GM12878 (cell line): ENCODE data around the gene THEM4. TPM values are rescaled to one million over a fixed set of nuclear protein-coding genes. Genes with fewer than 3 reads are reported as not detected.

Experiments used
- CBFB ChIP-seq: IDR thresholded peaks from 2 replicates; pipeline ENCODE4 v1.6.1; 2016; ENCODE audit warnings: antibody characterized with exemption, low read depth
- CREM ChIP-seq: IDR thresholded peaks from 2 replicates; pipeline ENCODE4 v1.6.1; 2014; ENCODE audit warnings: antibody characterized with exemption, low read depth
- E2F8 ChIP-seq: fragments of 450-650 bp; IDR thresholded peaks from 2 replicates; pipeline ENCODE4 v1.6.1; 2018; ENCODE audit warnings: mild to moderate bottlenecking, low read depth, moderate library complexity; ENCODE audit not compliant: partially characterized antibody
- EP300 ChIP-seq, 2 experiments: fragments of 150-350 bp in 1 of 2; IDR thresholded peaks; 2 replicates each; pipeline ENCODE4 v1.6.1; 2011 to 2012; ENCODE audit warnings: low read depth in 2 of 2, low read length in 2 of 2, borderline replicate concordance in 1 of 2, improper control_type of control experiment in 1 of 2, inconsistent platforms in 1 of 2; ENCODE audit not compliant: control insufficient read depth in 1 of 2
- NR2C2 ChIP-seq: IDR thresholded peaks from 2 replicates; pipeline ENCODE4 v1.6.1; 2011; ENCODE audit warnings: borderline replicate concordance, low read depth; ENCODE audit not compliant: control insufficient read depth, insufficient read length
- POU2F2 ChIP-seq: IDR thresholded peaks from 3 replicates; pipeline ENCODE4 v1.6.1; 2011; ENCODE audit warnings: low read depth, mild to moderate bottlenecking, low read length, borderline replicate concordance
- RFX5 ChIP-seq: IDR thresholded peaks from 2 replicates; pipeline ENCODE4 v1.6.1; 2011; ENCODE audit warnings: low read depth, low read length, improper control_type of control experiment
- RUNX3 ChIP-seq: IDR thresholded peaks from 2 replicates; pipeline ENCODE4 v1.6.1; 2012; ENCODE audit warnings: low read length, inconsistent platforms
- SUPT20H ChIP-seq: IDR thresholded peaks from 2 replicates; pipeline ENCODE4 v1.6.1; 2011; ENCODE audit warnings: low read depth, mild to moderate bottlenecking, low read length, moderate library complexity, borderline replicate concordance; ENCODE audit not compliant: control insufficient read depth
- TCF12 ChIP-seq: IDR thresholded peaks from 2 replicates; pipeline ENCODE4 v1.6.1; 2011; ENCODE audit warnings: low read depth, mild to moderate bottlenecking, low read length
- polyA plus RNA-seq, 11 experiments: library from polyadenylated mRNA; depleted of rRNA in 4 of 11; unstranded in 6 of 11; stranded (reverse) in 5 of 11; fragments of >200 nt; fragmentation: Nextera tagmentation in 4 of 11; fragmentation: Illumina TruSeq in 1 of 11; extraction: Ambion mirVana in 4 of 11; extraction: Trizol in 1 of 11; gene quantifications; 1 replicate in 1 of 11; 2 replicates in 10 of 11; pipeline versions ENCODE4 v1.2.1 to v1.2.3, GENCODE V29; 2011 to 2016; ENCODE audit warnings: inconsistent platforms in 2 of 11, missing spikeins in 2 of 11, low read depth in 1 of 11
- total RNA-seq, 4 experiments: library from RNA; depleted of rRNA in 3 of 4; stranded (reverse); fragments of >200 nt in 3 of 4; fragmentation: Illumina TruSeq in 1 of 4; extraction: Trizol in 1 of 4; gene quantifications; 2 replicates each; pipeline versions ENCODE4 v1.2.1 to v1.2.3, GENCODE V29; 2013 to 2021
- TF ChIP-seq, protein P1 (sequence below): IDR thresholded peaks from 2 replicates; pipeline ENCODE4 v1.6.1; 2012; ENCODE audit warnings: low read length, inconsistent platforms
- TF ChIP-seq, protein P2 (sequence below), 3 experiments: IDR thresholded peaks in 2 of 3; conservative IDR thresholded peaks in 1 of 3; 2 replicates each; pipeline ENCODE4 v1.5.1; 2011; ENCODE audit warnings: low read depth in 3 of 3, low read length in 3 of 3, mild to moderate bottlenecking in 3 of 3, control low read depth in 2 of 3, moderate library complexity in 2 of 3, inconsistent platforms in 1 of 3, mixed read lengths in 1 of 3; ENCODE audit not compliant: control insufficient read depth in 2 of 3, insufficient read depth in 1 of 3; ENCODE audit errors: extremely low read depth in 1 of 3
- TF ChIP-seq, protein P3 (sequence below): IDR thresholded peaks from 2 replicates; pipeline ENCODE4 v1.6.1; 2012; ENCODE audit warnings: low read depth, low read length, improper control_type of control experiment

Gene THEM4
- total and polyA plus RNA-seq, 10 of the 15 experiments (the other 5 are each of a cell fraction or from before 2014, with no cell fraction given), result 3.4 to 30.8 (median 17.9) TPM

- TF ChIP-seq, protein P1, sequence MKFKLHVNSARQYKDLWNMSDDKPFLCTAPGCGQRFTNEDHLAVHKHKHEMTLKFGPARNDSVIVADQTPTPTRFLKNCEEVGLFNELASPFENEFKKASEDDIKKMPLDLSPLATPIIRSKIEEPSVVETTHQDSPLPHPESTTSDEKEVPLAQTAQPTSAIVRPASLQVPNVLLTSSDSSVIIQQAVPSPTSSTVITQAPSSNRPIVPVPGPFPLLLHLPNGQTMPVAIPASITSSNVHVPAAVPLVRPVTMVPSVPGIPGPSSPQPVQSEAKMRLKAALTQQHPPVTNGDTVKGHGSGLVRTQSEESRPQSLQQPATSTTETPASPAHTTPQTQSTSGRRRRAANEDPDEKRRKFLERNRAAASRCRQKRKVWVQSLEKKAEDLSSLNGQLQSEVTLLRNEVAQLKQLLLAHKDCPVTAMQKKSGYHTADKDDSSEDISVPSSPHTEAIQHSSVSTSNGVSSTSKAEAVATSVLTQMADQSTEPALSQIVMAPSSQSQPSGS, result 0 out of 2 replicates have a peak, but pooled peaks have one; percentile 21
- TF ChIP-seq, protein P2, sequence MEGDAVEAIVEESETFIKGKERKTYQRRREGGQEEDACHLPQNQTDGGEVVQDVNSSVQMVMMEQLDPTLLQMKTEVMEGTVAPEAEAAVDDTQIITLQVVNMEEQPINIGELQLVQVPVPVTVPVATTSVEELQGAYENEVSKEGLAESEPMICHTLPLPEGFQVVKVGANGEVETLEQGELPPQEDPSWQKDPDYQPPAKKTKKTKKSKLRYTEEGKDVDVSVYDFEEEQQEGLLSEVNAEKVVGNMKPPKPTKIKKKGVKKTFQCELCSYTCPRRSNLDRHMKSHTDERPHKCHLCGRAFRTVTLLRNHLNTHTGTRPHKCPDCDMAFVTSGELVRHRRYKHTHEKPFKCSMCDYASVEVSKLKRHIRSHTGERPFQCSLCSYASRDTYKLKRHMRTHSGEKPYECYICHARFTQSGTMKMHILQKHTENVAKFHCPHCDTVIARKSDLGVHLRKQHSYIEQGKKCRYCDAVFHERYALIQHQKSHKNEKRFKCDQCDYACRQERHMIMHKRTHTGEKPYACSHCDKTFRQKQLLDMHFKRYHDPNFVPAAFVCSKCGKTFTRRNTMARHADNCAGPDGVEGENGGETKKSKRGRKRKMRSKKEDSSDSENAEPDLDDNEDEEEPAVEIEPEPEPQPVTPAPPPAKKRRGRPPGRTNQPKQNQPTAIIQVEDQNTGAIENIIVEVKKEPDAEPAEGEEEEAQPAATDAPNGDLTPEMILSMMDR (IDR thresholded peaks at IDR 0.05 in 2 of 3, conservative IDR thresholded peaks at IDR 0.05 in 1 of 3; ENCODE audit: control insufficient read depth in 2 of 3, extremely low read depth in 1 of 3, insufficient read depth in 1 of 3, low read depth in 3 of 3, low read length in 3 of 3), result no peak
- no peak for TF ChIP-seq POU2F2
- TF ChIP-seq E2F8, result no peak
- TF ChIP-seq RFX5, result no peak
- no peak for TF ChIP-seq CBFB
- TF ChIP-seq TCF12, result 0 out of 2 replicates have a peak, but pooled peaks have one; percentile 14
- TF ChIP-seq RUNX3, result 0 out of 2 replicates have a peak, but pooled peaks have one; percentile 26
- peak; percentile 28; the same call in 1 of the 2 replicates for TF ChIP-seq CREM
- TF ChIP-seq NR2C2, result no peak
- TF ChIP-seq EP300 (IDR thresholded peaks at IDR 0.05; ENCODE audit: borderline replicate concordance in 1 of 2, control insufficient read depth in 1 of 2, low read depth in 2 of 2, low read length in 2 of 2), result no peak
- TF ChIP-seq, protein P3, sequence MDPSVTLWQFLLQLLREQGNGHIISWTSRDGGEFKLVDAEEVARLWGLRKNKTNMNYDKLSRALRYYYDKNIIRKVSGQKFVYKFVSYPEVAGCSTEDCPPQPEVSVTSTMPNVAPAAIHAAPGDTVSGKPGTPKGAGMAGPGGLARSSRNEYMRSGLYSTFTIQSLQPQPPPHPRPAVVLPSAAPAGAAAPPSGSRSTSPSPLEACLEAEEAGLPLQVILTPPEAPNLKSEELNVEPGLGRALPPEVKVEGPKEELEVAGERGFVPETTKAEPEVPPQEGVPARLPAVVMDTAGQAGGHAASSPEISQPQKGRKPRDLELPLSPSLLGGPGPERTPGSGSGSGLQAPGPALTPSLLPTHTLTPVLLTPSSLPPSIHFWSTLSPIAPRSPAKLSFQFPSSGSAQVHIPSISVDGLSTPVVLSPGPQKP, result no peak
- no peak for TF ChIP-seq SUPT20H
Measured at GRCh38 chr1:151920149-151920548, 10.8 kb upstream of the THEM4 start (continued).
